ENCODE results near the gene MGRN1. TPM values are rescaled to one million over a fixed set of nuclear protein-coding genes. Genes with fewer than 3 reads are reported as not detected.

Gene MGRN1
- total RNA-seq (2014; rRNA removed; shearing (Covaris generic)): 13.3 and 21.4 TPM in 2 replicates

- in situ Hi-C loops (cut with HindIII; ENCODE audit: low sequenced_read_pairs): no loop called here
- peak; percentile 98 for DNase-seq (ENCODE audit: low spot score)
These were observed at the start of gene MGRN1 for GRCh38 chr16:4624015-4624826. MGRN1 (plus strand) TSS chr16:4624826; CDS start chr16:4624961, 135 bp downstream.

GRCh38 chr16:4574919-4575705 lies 49.5 kb upstream of the MGRN1 start:
- DNase-seq (ENCODE audit: low spot score): no peak
- in situ Hi-C loops (cut with HindIII; ENCODE audit: low sequenced_read_pairs): no loop called here

GRCh38 chr16:4576008-4576407 lies 48.6 kb upstream of the MGRN1 start:
- no peak for DNase-seq (ENCODE audit: low spot score)
- in situ Hi-C loops (cut with HindIII; ENCODE audit: low sequenced_read_pairs): no loop called here

- no peak for DNase-seq (ENCODE audit: low spot score)
- in situ Hi-C loops (cut with HindIII; ENCODE audit: low sequenced_read_pairs): no loop called here
These were observed 45.6 kb upstream of the MGRN1 start for GRCh38 chr16:4578961-4579530.

- in situ Hi-C loops (cut with HindIII; ENCODE audit: low sequenced_read_pairs): no loop called here
- DNase-seq (ENCODE audit: low spot score): no peak
These were observed 44.4 kb upstream of the MGRN1 start for GRCh38 chr16:4580250-4580649.

- DNase-seq (ENCODE audit: low spot score): no peak
- in situ Hi-C loops (cut with HindIII; ENCODE audit: low sequenced_read_pairs): no loop called here
These were observed 40.7 kb upstream of the MGRN1 start for GRCh38 chr16:4583906-4584305.

GRCh38 chr16:4586291-4586690 lies 38.3 kb upstream of the MGRN1 start:
- DNase-seq (ENCODE audit: low spot score): no peak
- in situ Hi-C loops (cut with HindIII; ENCODE audit: low sequenced_read_pairs): no loop called here

- in situ Hi-C loops (cut with HindIII; ENCODE audit: low sequenced_read_pairs): no loop called here
- no peak for DNase-seq (ENCODE audit: low spot score)
These were observed 36.2 kb upstream of the MGRN1 start for GRCh38 chr16:4588386-4588785.

GRCh38 chr16:4588961-4589360 lies 35.7 kb upstream of the MGRN1 start:
- in situ Hi-C loops (cut with HindIII; ENCODE audit: low sequenced_read_pairs): no loop called here
- no peak for DNase-seq (ENCODE audit: low spot score)

GRCh38 chr16:4591191-4591590 lies 33.4 kb upstream of the MGRN1 start:
- in situ Hi-C loops (cut with HindIII; ENCODE audit: low sequenced_read_pairs): no loop called here
- DNase-seq (ENCODE audit: low spot score): no peak

GRCh38 chr16:4591706-4592470 lies 32.7 kb upstream of the MGRN1 start:
- in situ Hi-C loops (cut with HindIII; ENCODE audit: low sequenced_read_pairs): no loop called here
- no peak for DNase-seq (ENCODE audit: low spot score)

GRCh38 chr16:4593086-4593485 lies 31.5 kb upstream of the MGRN1 start:
- no peak for DNase-seq (ENCODE audit: low spot score)

GRCh38 chr16:4594433-4595410 lies 29.9 kb upstream of the MGRN1 start:
- in situ Hi-C loops (cut with HindIII; ENCODE audit: low sequenced_read_pairs): no loop called here
- no peak for DNase-seq (ENCODE audit: low spot score)

More at GRCh38 chr16:4593086-4593485, 31.5 kb upstream of the MGRN1 start:
- in situ Hi-C loops (cut with HindIII; ENCODE audit: low sequenced_read_pairs): no loop called here

- in situ Hi-C loops (cut with HindIII; ENCODE audit: low sequenced_read_pairs): no loop called here
- no peak for DNase-seq (ENCODE audit: low spot score)
These were observed 27.5 kb upstream of the MGRN1 start for GRCh38 chr16:4597174-4597573.

GRCh38 chr16:4599037-4599436 lies 25.6 kb upstream of the MGRN1 start:
- DNase-seq (ENCODE audit: low spot score): no peak
- in situ Hi-C loops (cut with HindIII; ENCODE audit: low sequenced_read_pairs): no loop called here

GRCh38 chr16:4599545-4599944 lies 25.1 kb upstream of the MGRN1 start:
- in situ Hi-C loops (cut with HindIII; ENCODE audit: low sequenced_read_pairs): no loop called here
- no peak for DNase-seq (ENCODE audit: low spot score)

- peak; percentile 96 for DNase-seq (ENCODE audit: low spot score)
- in situ Hi-C loops (cut with HindIII; ENCODE audit: low sequenced_read_pairs): no loop called here
These were observed 23.4 kb upstream of the MGRN1 start for GRCh38 chr16:4601036-4601863.

- DNase-seq (ENCODE audit: low spot score): no peak
- in situ Hi-C loops (cut with HindIII; ENCODE audit: low sequenced_read_pairs): no loop called here
These were observed 22.8 kb upstream of the MGRN1 start for GRCh38 chr16:4601864-4602186.
